DOHH2 (cell line): ENCODE results near the gene CHSY1.

Source experiments
- H3F3A ChIP-seq: fragments of 200-600 bp; sonication (generic), shearing (Covaris generic); 2 replicates; pipeline ENCODE4 v1.6.0; 2016; ENCODE audit warnings: antibody characterized with exemption, mild to moderate bottlenecking; ENCODE audit not compliant: control insufficient read depth, insufficient read depth
- H3K27ac ChIP-seq: fragments of 200-600 bp; sonication (generic); 2 replicates; pipeline ENCODE4 v1.5.1; 2014; ENCODE audit warnings: low read depth, mild to moderate bottlenecking, low read length, moderate library complexity
- H3K27me3 ChIP-seq: fragments of 200-600 bp; sonication (generic); 2 replicates; pipeline ENCODE4 v1.6.1; 2014; ENCODE audit warnings: mild to moderate bottlenecking, low read length, mixed read lengths; ENCODE audit not compliant: control insufficient read depth
- H3K36me3 ChIP-seq: fragments of 200-600 bp; sonication (generic); 2 replicates; pipeline ENCODE4 v1.6.1; 2014; ENCODE audit warnings: mild to moderate bottlenecking, low read length, moderate library complexity, mixed read lengths; ENCODE audit not compliant: control insufficient read depth
- H3K4me1 ChIP-seq: fragments of 200-600 bp; sonication (generic); 2 replicates; pipeline ENCODE4 v1.6.1; 2014; ENCODE audit warnings: mild to moderate bottlenecking, low read length, mixed read lengths; ENCODE audit not compliant: control insufficient read depth
- H3K4me2 ChIP-seq: fragments of 200-600 bp; sonication (generic); 2 replicates; pipeline ENCODE4 v1.6.0; 2014; ENCODE audit warnings: mild to moderate bottlenecking, low read length, moderate library complexity
- H3K4me3 ChIP-seq: fragments of 200-600 bp; sonication (generic); 2 replicates; pipeline ENCODE4 v1.5.1; 2014; ENCODE audit warnings: mild to moderate bottlenecking, low read length, mixed read lengths
- H3K79me2 ChIP-seq: fragments of 200-600 bp; sonication (generic); 2 replicates; pipeline ENCODE4 v1.6.1; 2014; ENCODE audit warnings: mild to moderate bottlenecking, low read length, mixed read lengths; ENCODE audit not compliant: control insufficient read depth
- H3K9me2 ChIP-seq: fragments of 200-600 bp; sonication (generic); replicated peaks from 2 replicates; pipeline ENCODE4 v1.6.1; 2014; ENCODE audit warnings: mild to moderate bottlenecking, low read length, mixed read lengths; ENCODE audit not compliant: control insufficient read depth
- H3K9me3 ChIP-seq: fragments of 200-600 bp; sonication (generic); 2 replicates; pipeline ENCODE4 v1.6.1; 2014; ENCODE audit warnings: antibody characterized with exemption, low read length, mixed read lengths; ENCODE audit not compliant: control insufficient read depth, insufficient read depth
- H4K20me1 ChIP-seq: fragments of 200-600 bp; sonication (generic); 2 replicates; pipeline ENCODE4 v1.6.0; 2014; ENCODE audit warnings: low read depth, mild to moderate bottlenecking, antibody characterized with exemption, low read length, moderate library complexity; ENCODE audit not compliant: control insufficient read depth, insufficient read depth
- EZH2phosphoT487 ChIP-seq: fragments of 200-600 bp; sonication (generic); IDR thresholded peaks from 2 replicates; pipeline ENCODE4 v1.6.1; 2017; ENCODE audit warnings: borderline replicate concordance, mild to moderate bottlenecking, antibody characterized with exemption, low read length, moderate library complexity, mixed read lengths
- TF ChIP-seq, protein P1 (sequence below): fragments of 200-600 bp; sonication (generic); IDR thresholded peaks from one replicate; pipeline ENCODE4 v1.5.1; 2014; ENCODE audit warnings: antibody characterized with exemption, mild to moderate bottlenecking, low read depth, low read length; ENCODE audit not compliant: poor library complexity, severe bottlenecking

Gene CHSY1

DNA sequence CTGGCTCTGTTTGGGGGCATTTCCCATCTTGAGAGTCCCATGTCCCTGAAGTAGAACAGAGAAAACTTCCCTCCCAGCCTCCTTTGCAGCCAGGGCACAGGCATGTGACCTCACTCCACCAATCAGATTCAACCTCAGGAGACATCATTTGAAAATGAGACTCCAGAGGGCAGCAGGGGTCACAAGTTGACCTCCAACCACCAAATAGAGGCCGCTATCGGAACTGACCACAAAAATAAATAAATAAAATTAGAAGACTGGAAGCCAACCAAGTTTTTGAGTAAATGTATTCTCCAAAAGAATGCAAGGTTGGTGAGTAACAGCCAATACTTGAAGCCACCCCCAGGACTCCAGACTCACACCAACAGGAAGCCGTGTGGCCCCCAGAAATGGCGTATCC is 106.5 kb downstream of the CHSY1 start:
- Histone ChIP-seq H3K27ac (no peak overlapping the region), H3K9me3 (no peaks in the 10 kb centered on the region), H3K27me3 (peaks cover 3% of the 10 kb centered on the region; the same call in 1 of the 2 replicates), H3K9me2 (no peaks in the 10 kb centered on the region), H3K36me3 (no peaks in the 10 kb centered on the region), H3K4me2 (no peak overlapping the region), H3F3A (no peaks in the 10 kb centered on the region), H3K4me3 (no peak overlapping the region), H3K4me1 (peaks cover 24% of the 10 kb centered on the region), H3K79me2 (no peaks in the 10 kb centered on the region), H4K20me1 (no peaks in the 10 kb centered on the region)
- TF ChIP-seq, protein P1, sequence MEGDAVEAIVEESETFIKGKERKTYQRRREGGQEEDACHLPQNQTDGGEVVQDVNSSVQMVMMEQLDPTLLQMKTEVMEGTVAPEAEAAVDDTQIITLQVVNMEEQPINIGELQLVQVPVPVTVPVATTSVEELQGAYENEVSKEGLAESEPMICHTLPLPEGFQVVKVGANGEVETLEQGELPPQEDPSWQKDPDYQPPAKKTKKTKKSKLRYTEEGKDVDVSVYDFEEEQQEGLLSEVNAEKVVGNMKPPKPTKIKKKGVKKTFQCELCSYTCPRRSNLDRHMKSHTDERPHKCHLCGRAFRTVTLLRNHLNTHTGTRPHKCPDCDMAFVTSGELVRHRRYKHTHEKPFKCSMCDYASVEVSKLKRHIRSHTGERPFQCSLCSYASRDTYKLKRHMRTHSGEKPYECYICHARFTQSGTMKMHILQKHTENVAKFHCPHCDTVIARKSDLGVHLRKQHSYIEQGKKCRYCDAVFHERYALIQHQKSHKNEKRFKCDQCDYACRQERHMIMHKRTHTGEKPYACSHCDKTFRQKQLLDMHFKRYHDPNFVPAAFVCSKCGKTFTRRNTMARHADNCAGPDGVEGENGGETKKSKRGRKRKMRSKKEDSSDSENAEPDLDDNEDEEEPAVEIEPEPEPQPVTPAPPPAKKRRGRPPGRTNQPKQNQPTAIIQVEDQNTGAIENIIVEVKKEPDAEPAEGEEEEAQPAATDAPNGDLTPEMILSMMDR: no peak
- TF ChIP-seq EZH2phosphoT487: no peak

DNA sequence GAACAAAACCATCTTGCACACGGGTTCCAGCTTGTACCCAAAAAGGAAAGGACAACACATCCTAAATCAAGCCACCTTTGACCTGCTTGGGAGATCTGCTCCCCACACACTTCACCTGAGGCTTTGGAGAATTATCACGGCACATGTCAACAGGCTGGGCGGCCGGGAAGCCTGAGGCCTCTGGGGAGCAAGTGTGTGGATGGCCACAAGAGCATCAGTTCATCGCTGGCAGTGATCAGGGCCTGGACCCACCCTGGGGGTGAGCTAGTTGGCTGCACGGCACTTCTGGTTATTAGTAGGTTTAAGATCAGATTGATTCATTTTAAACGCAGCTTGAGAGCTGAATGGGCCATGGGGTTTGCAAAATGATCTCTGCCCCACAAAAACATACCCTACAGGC is 108.5 kb downstream of the CHSY1 start:
- Histone ChIP-seq H4K20me1 (no peaks in the 10 kb centered on the region), H3K27me3 (peaks cover 3% of the 10 kb centered on the region; the same call in 1 of the 2 replicates), H3F3A (no peaks in the 10 kb centered on the region), H3K79me2 (no peaks in the 10 kb centered on the region), H3K4me3 (no peak overlapping the region), H3K9me2 (no peaks in the 10 kb centered on the region), H3K4me2 (no peak overlapping the region), H3K9me3 (no peaks in the 10 kb centered on the region), H3K36me3 (no peaks in the 10 kb centered on the region), H3K4me1 (peaks cover 20% of the 10 kb centered on the region), H3K27ac (no peak overlapping the region)
- TF ChIP-seq, protein P1: no peak
- TF ChIP-seq EZH2phosphoT487: no peak

DNA sequence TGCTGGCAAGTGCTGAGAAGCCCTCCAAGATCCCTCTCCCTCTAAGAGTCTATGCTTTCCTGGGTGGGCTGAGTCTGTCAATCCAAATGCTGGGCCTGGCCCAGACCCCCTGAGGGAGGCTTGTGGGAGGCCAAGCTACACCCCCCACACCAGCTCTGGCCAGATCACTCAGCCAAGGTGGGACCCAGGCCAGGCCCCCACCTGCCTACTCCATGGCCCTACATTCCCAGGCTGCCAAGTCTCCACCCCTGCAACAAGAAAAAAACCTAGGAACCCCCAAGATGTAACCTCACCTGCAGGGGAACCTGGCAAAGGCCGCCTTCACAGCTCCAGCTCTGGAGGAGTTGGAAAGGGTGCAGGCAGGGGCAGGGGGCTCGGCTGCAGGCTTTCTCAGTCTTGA is 109.1 kb downstream of the CHSY1 start:
- Histone ChIP-seq H3F3A (no peaks in the 10 kb centered on the region), H3K4me3 (no peak overlapping the region), H3K9me2 (no peaks in the 10 kb centered on the region), H3K4me2 (no peak overlapping the region), H3K9me3 (no peaks in the 10 kb centered on the region), H3K27me3 (peaks cover 3% of the 10 kb centered on the region; the same call in 1 of the 2 replicates), H4K20me1 (no peaks in the 10 kb centered on the region), H3K4me1 (peaks cover 20% of the 10 kb centered on the region), H3K36me3 (no peaks in the 10 kb centered on the region), H3K27ac (no peak overlapping the region), H3K79me2 (no peaks in the 10 kb centered on the region)
- TF ChIP-seq, protein P1: no peak
- TF ChIP-seq EZH2phosphoT487: no peak
